Mammary epithelial cell (primary cell): Measurements from ENCODE around the gene HPSE2.

Experiments
- CTCF ChIP-seq, 2 donors: IDR thresholded peaks in 1 of 2; conservative IDR thresholded peaks in 1 of 2; 2 replicates each; pipeline ENCODE4 v1.5.1; 2011 to 2012; ENCODE audit warnings: inconsistent platforms in 2 of 2, low read length in 2 of 2, mild to moderate bottlenecking in 2 of 2, control low read depth in 1 of 2, low read depth in 1 of 2; ENCODE audit not compliant: insufficient read depth in 1 of 2; ENCODE audit errors: extremely low read depth in 1 of 2
- EZH2 ChIP-seq: IDR thresholded peaks from 2 replicates; pipeline ENCODE4 v1.6.1; 2012; ENCODE audit warnings: low read length, inconsistent platforms, borderline replicate concordance

- TF ChIP-seq CTCF (conservative IDR thresholded peaks at IDR 0.05 in 1 of 2, IDR thresholded peaks at IDR 0.05 in 1 of 2; ENCODE audit: extremely low read depth in 1 of 2, insufficient read depth in 1 of 2, low read depth in 1 of 2, low read length in 2 of 2) (no peak), EZH2 (no peak)
Measured at GRCh38 chr10:98453729-98454128, 781.9 kb downstream of the HPSE2 start.
